ENCODE results near the gene PIP5KL1.

PIP5KL1 gene

DNA sequence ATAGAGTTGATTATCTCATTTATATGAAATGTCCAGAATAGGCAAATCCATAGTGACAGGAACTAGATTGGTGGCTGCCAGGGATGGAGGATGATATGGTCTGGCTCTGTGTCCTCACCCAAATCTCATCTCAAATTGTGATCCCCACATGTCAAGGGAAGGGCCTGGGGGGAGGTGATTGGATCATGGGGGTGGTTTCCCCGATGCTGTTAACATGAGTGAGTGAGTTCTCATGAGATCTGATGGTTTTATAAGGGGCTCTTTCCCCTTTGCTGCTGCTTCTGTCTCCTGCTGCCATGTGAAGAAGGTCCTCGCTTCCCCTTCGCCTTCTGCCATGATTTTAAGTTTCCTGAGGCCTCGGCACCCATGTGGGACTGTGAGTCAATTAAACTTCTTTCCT, 28.8 kb upstream of the PIP5KL1 start:
- ChIA-PET POLR2A (no interaction called here), CTCF (interaction anchor here (2.7 kb wide), 1 partner anchor 16 kb away, joined by 10 read pairs; no protein-coding TSS in a partner anchor)
- DNase-seq (ENCODE audit: extremely low spot score) = no peak
- TF ChIP-seq L3MBTL2 (conservative IDR thresholded peaks at IDR 0.05) (no peak), HDGF (IDR thresholded peaks at IDR 0.05; ENCODE audit: borderline replicate concordance) (no peak), LEF1 (IDR thresholded peaks at IDR 0.05; ENCODE audit: borderline replicate concordance) (no peak), NFRKB (IDR thresholded peaks at IDR 0.05) (no peak), ZNF384 (IDR thresholded peaks at IDR 0.05) (no peak), CTBP1 (IDR thresholded peaks at IDR 0.05; ENCODE audit: borderline replicate concordance) (no peak), SUZ12 (IDR thresholded peaks at IDR 0.05) (no peak), BHLHE40 (IDR thresholded peaks at IDR 0.05; ENCODE audit: borderline replicate concordance) (no peak)

DNA sequence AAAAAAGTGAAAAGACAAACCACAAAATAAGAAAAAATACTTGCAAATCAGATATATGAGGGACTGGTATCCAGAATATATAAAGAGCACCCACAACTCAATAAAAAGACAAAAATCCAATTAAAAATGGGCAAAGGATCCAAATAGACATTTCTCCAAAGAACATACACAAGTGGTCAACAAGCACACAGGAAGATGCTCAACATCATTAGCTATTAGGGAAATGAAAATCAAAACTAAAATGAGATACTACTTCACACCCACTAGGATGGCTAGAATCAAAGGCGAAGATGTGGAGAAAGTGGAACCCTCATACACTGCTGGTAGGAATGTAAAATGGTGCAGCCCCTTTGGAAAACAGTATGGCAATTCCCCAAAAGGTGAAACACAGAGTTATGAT, 28.2 kb upstream of the PIP5KL1 start:
- TF ChIP-seq L3MBTL2 (conservative IDR thresholded peaks at IDR 0.05) (no peak), CTBP1 (IDR thresholded peaks at IDR 0.05; ENCODE audit: borderline replicate concordance) (no peak), BHLHE40 (IDR thresholded peaks at IDR 0.05; ENCODE audit: borderline replicate concordance) (no peak), ARNT (IDR thresholded peaks at IDR 0.05) (no peak), FOXM1 (IDR thresholded peaks at IDR 0.05; ENCODE audit: borderline replicate concordance) (no peak), ZNF384 (IDR thresholded peaks at IDR 0.05) (no peak), NFRKB (IDR thresholded peaks at IDR 0.05) (no peak), ELF4 (IDR thresholded peaks at IDR 0.05) (no peak), SP1 (IDR thresholded peaks at IDR 0.05) (no peak), FOXA1 (IDR thresholded peaks at IDR 0.05) (no peak), LEF1 (IDR thresholded peaks at IDR 0.05; ENCODE audit: borderline replicate concordance) (no peak), SUZ12 (IDR thresholded peaks at IDR 0.05) (no peak), FOXK2 (IDR thresholded peaks at IDR 0.05) (no peak), TARDBP (IDR thresholded peaks at IDR 0.05) (no peak), HDGF (IDR thresholded peaks at IDR 0.05; ENCODE audit: borderline replicate concordance) (no peak)
- CTCF ChIA-PET = interaction anchor here (2.7 kb wide), 1 partner anchor 16 kb away, joined by 10 read pairs; no protein-coding TSS in a partner anchor
- DNase-seq (ENCODE audit: extremely low spot score) = no peak
- POLR2A ChIA-PET = no interaction called here

DNA sequence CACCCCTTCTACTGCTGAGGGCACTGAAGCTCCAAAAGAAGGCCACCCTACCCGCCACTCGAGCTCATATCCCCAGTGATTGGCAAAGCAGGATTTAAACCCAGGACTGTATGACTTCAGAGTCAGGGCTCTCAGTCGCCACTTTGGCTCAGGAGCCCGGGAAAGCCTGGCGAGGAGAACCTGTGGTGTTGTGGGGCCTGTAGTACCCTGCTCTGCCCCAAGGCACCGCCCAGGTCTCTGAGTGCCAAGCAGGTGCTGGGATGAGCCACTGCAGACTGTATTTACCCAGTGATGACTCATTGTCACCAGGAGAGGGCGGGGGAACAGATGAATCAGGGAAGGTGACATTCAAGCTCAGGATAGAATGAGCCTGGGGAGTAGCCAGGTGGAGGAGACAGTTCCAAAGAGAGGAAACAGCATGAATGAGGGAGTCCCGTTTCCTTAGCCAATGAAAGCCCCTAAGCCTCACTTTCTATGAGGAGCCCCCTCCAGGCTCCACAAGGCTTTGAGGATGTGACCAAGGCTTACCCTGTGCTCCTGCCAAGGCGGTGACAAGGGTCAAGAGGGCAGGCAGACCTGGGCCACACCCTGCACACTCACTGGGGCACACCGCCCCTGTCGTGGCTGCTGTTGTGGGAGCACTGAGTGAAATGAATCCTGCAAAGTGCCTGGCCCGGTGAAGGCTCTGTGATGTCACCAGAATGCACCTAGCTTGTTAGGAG, 24.9 kb upstream of the PIP5KL1 start:
- ChIA-PET CTCF (interaction anchor here (0.6 to 5.2 kb wide), 4 partner anchors 13 to 136 kb away, joined by 3 to 38 read pairs (median 8); no protein-coding TSS in a partner anchor), POLR2A (interaction anchor here (1.7 kb wide), 1 partner anchor 10 kb away, joined by 5 read pairs; no protein-coding TSS in a partner anchor)
- TF ChIP-seq FOXK2 (IDR thresholded peaks at IDR 0.05) = no peak
- TF ChIP-seq FOXA1 (IDR thresholded peaks at IDR 0.05) = no peak
- TF ChIP-seq ARNT (IDR thresholded peaks at IDR 0.05) = no peak
- no peak for TF ChIP-seq SP1 (IDR thresholded peaks at IDR 0.05)
- peak; percentile 45 for DNase-seq (ENCODE audit: extremely low spot score)

DNA sequence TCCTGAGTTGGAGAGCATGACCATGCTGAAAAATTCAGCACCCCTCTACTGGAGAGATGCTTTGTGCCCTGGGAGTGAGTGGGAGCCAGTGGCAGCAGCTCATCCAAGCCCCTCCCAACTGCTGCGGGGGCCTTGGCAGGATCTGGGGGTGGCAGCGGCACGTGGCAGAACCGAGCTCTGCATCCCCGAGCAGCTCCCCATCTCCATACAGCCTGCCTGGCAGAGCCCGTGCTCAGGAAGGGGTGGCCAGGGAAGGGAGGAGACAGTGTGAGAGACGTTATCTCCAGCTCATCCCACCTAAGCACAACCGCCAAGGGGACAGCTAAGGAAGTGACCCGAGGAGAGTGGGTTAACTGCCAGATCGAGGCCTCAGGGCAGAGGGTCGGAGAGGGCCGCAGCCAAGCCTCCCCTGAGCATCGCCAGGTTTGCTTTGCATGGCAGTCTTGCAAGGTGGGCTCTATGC, 24.3 kb upstream of the PIP5KL1 start:
- TF ChIP-seq NFRKB (IDR thresholded peaks at IDR 0.05) (no peak), HDGF (IDR thresholded peaks at IDR 0.05; ENCODE audit: borderline replicate concordance) (no peak), SP1 (IDR thresholded peaks at IDR 0.05) (no peak), FOXK2 (IDR thresholded peaks at IDR 0.05) (no peak), ELF4 (IDR thresholded peaks at IDR 0.05) (no peak), FOXA1 (IDR thresholded peaks at IDR 0.05) (no peak), LEF1 (IDR thresholded peaks at IDR 0.05; ENCODE audit: borderline replicate concordance) (no peak), FOXM1 (IDR thresholded peaks at IDR 0.05; ENCODE audit: borderline replicate concordance) (no peak), CTBP1 (IDR thresholded peaks at IDR 0.05; ENCODE audit: borderline replicate concordance) (no peak), TARDBP (IDR thresholded peaks at IDR 0.05) (no peak), BHLHE40 (IDR thresholded peaks at IDR 0.05; ENCODE audit: borderline replicate concordance) (no peak), SUZ12 (IDR thresholded peaks at IDR 0.05) (no peak), ARNT (IDR thresholded peaks at IDR 0.05) (no peak), ZNF384 (IDR thresholded peaks at IDR 0.05) (no peak), L3MBTL2 (conservative IDR thresholded peaks at IDR 0.05) (no peak)
- TF ChIP-seq, protein P1, sequence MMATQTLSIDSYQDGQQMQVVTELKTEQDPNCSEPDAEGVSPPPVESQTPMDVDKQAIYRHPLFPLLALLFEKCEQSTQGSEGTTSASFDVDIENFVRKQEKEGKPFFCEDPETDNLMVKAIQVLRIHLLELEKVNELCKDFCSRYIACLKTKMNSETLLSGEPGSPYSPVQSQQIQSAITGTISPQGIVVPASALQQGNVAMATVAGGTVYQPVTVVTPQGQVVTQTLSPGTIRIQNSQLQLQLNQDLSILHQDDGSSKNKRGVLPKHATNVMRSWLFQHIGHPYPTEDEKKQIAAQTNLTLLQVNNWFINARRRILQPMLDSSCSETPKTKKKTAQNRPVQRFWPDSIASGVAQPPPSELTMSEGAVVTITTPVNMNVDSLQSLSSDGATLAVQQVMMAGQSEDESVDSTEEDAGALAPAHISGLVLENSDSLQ (IDR thresholded peaks at IDR 0.05) = no peak
- DNase-seq (ENCODE audit: extremely low spot score) = no peak
- POLR2A ChIA-PET = interaction anchor here (1.7 kb wide), 1 partner anchor 10 kb away, joined by 5 read pairs; no protein-coding TSS in a partner anchor
- CTCF ChIA-PET = interaction anchor here (0.6 to 5.2 kb wide), 4 partner anchors 12 to 136 kb away, joined by 3 to 38 read pairs (median 8); no protein-coding TSS in a partner anchor

DNA sequence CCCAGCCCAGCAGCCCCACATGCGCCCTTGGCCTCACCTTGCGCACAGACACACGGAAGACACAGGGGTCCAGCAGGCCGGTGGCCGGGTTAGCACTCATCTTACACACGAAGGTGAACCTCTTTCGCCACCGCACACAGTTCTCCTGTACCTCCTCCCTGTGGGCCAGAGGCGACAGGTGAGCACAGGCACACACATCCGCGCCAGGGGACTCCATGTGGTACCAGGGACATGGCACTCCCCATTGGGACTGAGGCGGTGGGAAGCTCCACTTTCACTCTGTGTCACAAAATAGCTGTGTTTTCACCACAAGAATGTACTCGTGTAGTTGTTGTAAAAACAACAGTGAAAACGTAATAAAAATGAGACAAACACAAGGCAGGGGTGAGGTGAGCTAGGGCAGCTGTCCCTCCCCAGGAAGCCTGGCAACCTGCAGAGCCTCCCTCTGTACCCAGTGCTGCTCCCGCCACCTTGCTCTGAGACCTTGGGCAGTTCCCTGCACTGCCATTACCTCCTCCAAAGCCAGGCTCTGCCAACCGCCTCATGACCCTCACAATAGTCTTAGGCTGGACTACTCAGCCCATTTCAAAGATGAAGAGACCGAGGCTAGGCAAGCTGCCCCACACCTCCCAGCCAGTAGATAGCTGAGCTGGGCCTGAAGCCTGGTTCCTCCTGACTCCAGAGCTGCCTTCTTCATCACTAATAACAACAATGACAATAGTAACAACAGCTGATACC, 23.4 kb upstream of the PIP5KL1 start:
- TF ChIP-seq LEF1 (IDR thresholded peaks at IDR 0.05; ENCODE audit: borderline replicate concordance) = no peak
- no peak for TF ChIP-seq ELF4 (IDR thresholded peaks at IDR 0.05)
- TF ChIP-seq BHLHE40 (IDR thresholded peaks at IDR 0.05; ENCODE audit: borderline replicate concordance) = no peak
- no peak for TF ChIP-seq ARNT (IDR thresholded peaks at IDR 0.05)
- no peak for TF ChIP-seq TARDBP (IDR thresholded peaks at IDR 0.05)
- TF ChIP-seq, protein P1 (IDR thresholded peaks at IDR 0.05) = no peak
- TF ChIP-seq SP1 (IDR thresholded peaks at IDR 0.05) = no peak
- TF ChIP-seq HDGF (IDR thresholded peaks at IDR 0.05; ENCODE audit: borderline replicate concordance) = no peak
- TF ChIP-seq SUZ12 (IDR thresholded peaks at IDR 0.05) = no peak
- TF ChIP-seq ZNF384 (IDR thresholded peaks at IDR 0.05) = no peak
- TF ChIP-seq NFRKB (IDR thresholded peaks at IDR 0.05) = no peak
- no peak for TF ChIP-seq FOXA1 (IDR thresholded peaks at IDR 0.05)
- ChIA-PET POLR2A (interaction anchor here (1.7 kb wide), 1 partner anchor 11 kb away, joined by 5 read pairs; no protein-coding TSS in a partner anchor), CTCF (interaction anchor here (0.5 to 5.2 kb wide), 3 partner anchors 11 to 81 kb away, joined by 3 to 38 read pairs (median 12); no protein-coding TSS in a partner anchor)
- no peak for DNase-seq (ENCODE audit: extremely low spot score)

DNA sequence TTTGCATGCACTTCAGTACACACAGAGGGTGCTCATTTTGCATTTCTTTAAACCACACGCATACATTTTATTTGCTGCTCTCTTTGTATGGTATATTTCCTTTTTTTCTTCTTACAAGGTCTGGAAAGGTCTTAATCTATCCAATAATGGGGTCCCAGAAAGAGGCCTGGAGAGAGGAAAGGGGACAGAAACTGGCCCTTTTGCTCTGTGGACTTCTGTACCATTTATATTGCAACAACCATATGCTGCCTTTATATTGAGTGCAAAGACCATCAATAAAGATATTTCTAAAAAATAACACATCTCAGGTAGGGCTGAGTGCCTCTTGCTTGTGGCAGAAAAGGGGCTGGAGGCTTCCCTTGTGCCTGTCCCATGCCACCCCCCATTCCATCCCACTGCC, 22.6 kb upstream of the PIP5KL1 start:
- ChIA-PET POLR2A (no interaction called here), CTCF (interaction anchor here (5.2 kb wide), 1 partner anchor 10 kb away, joined by 38 read pairs; no protein-coding TSS in a partner anchor)
- DNase-seq (ENCODE audit: extremely low spot score) = no peak
- no peak for TF ChIP-seq LEF1 (IDR thresholded peaks at IDR 0.05; ENCODE audit: borderline replicate concordance)
- TF ChIP-seq SUZ12 (IDR thresholded peaks at IDR 0.05) = no peak
- TF ChIP-seq, protein P1 (IDR thresholded peaks at IDR 0.05) = no peak
- TF ChIP-seq SP1 (IDR thresholded peaks at IDR 0.05) = no peak
- TF ChIP-seq FOXM1 (IDR thresholded peaks at IDR 0.05; ENCODE audit: borderline replicate concordance) = no peak
- TF ChIP-seq CTBP1 (IDR thresholded peaks at IDR 0.05; ENCODE audit: borderline replicate concordance) = no peak
- TF ChIP-seq ZNF384 (IDR thresholded peaks at IDR 0.05) = no peak
- no peak for TF ChIP-seq HDGF (IDR thresholded peaks at IDR 0.05; ENCODE audit: borderline replicate concordance)
- no peak for TF ChIP-seq BHLHE40 (IDR thresholded peaks at IDR 0.05; ENCODE audit: borderline replicate concordance)
- TF ChIP-seq FOXA1 (IDR thresholded peaks at IDR 0.05) = no peak
- TF ChIP-seq TARDBP (IDR thresholded peaks at IDR 0.05) = no peak
- TF ChIP-seq FOXK2 (IDR thresholded peaks at IDR 0.05) = no peak
- no peak for TF ChIP-seq ARNT (IDR thresholded peaks at IDR 0.05)
- TF ChIP-seq ELF4 (IDR thresholded peaks at IDR 0.05) = no peak
- no peak for TF ChIP-seq NFRKB (IDR thresholded peaks at IDR 0.05)
- no peak for TF ChIP-seq L3MBTL2 (conservative IDR thresholded peaks at IDR 0.05)
